Frontal cortex (tissue), 4 donors: ENCODE results near the gene VPS13D. TPM values are rescaled to one million over a fixed set of nuclear protein-coding genes. Genes with fewer than 3 reads are reported as not detected.

Source experiments
- DNase-seq, 2 donors: peaks; one replicate each; pipeline ENCODE4 v3.0.0; 2012; ENCODE audit warnings: low spot score in 2 of 2
- FAIRE-seq: peaks from 2 replicates; lab custom pipeline; 2012; peaks lifted over from hg19 to GRCh38; lab: Jason Lieb, UNC
- total RNA-seq: library from RNA; depleted of rRNA; stranded (reverse); fragments of >200 nt; gene quantifications from one replicate; pipeline ENCODE4 v1.2.3, GENCODE V29; 2014
- donor health status: control.
- donor health status: control.
- donor health status: control.

The VPS13D gene
- total RNA-seq, 1 donor from 2014 or later: 34.6 TPM

DNA sequence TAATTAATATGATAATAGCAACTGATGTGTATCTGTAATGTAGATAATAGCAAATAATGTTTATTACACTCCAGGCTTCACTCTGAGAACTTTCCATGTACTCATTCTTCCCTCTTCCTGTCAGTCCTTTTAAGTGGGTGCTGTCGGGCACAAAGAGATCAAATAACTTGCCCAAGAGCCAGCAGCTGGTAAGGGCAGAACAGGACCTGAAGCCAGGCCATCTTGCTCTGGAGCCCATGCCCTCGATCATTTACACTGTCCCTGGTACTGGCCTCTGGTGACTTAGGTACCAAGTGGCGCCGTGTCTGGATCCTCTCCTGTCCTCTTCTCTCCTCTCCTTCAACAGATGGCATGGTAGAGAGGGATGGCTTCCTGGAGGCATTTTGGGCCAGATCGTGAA is 97.2 kb downstream of the VPS13D start:
- no peak for DNase-seq
- FAIRE-seq: no peak

DNA sequence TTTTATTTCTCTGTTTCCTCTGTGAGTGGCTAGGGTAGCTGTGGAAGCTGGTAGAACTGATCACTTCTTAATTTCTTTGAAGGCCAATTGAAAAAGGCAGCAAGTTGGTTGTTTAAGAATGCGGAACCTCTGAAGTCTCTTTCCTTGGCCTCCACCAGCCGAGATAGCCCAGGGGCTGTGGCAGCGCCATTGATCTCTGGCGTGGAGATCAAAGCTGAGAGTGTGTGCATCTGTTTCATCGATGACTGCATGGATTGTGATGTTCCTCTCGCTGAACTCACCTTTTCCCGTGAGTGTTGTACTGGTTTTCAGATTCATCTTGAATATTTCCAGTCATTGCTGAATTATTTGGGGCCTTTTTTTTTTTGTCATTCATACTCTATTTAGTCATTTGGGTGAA is 97.7 kb downstream of the VPS13D start:
- FAIRE-seq (no peak), DNase-seq (no peak)

DNA sequence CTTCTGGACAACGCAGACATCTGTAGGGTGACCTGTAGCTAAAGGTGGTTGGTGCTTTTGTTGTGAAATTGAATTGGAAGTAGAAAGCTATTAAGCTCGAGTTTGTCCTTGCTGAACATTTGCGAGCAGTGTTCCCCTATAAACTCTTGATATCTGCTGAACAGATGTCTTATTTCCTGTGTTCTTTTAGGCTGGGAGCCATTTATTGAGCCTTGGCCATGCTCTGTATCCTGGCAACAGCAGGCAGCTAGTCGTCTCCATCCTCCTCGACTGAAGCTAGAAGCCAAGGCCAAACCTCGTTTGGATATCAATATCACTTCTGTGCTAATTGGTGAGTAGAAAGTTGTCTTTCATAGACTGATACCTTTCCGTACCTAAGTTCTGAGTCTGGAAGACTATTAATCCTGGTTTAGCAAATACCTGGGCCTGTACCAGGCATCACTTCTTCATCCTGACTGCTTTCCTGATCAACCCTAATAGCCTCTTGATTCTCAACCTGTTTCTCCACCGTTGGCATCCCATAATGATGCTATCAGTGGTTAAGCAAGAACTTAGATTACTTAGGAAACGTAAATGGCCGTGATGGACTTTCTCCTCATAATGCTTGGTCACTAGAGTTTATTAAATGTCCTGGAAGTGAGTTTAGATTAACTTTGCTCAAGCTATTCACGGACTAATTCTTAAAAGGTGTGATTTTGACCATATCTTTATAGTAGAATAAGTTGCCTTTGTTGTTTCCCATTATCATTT is 103.4 kb downstream of the VPS13D start:
- no peak for FAIRE-seq

DNA sequence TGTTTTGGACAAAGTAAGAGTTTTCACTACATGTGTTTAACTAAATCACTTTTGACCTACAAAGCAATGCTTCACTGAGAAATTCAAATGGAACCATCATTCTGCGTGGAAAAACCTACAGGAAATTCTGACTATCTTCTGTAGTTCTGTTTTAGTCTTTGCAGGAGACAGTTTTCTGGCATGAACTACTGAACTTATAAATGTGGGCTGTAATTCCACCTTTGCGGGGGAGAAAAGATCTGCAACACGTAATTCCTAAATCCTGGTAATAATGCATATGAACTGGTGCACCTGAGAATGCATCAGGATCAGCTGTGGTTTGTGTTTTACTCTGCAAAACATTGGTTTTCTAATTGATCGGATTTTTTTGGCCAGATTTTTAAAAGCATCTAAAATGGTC is 106.0 kb downstream of the VPS13D start:
- DNase-seq (no peak), FAIRE-seq (no peak)

More for the DNA sequence above, 103.4 kb downstream of the VPS13D start:
- no peak for DNase-seq

DNA sequence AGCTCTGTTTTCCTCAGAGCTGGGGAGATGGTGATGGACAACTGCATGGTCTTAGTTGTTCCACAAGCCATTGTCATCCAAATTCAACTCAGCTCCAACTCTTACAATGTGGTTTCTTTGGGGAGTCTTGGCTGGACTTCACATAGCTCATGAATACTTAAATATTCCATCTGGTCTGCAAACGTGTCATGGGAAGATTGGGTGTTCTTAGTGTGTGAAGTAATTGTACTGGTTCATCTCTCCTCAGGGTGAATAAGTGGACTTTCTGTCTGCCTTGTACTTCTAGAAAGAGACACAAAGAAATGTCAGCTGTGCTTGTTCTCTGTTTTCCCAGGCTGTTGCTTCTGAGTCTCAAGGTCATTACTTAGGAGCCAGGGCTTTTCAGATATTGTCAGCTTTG is 106.6 kb downstream of the VPS13D start:
- FAIRE-seq (no peak), DNase-seq (no peak)

DNA sequence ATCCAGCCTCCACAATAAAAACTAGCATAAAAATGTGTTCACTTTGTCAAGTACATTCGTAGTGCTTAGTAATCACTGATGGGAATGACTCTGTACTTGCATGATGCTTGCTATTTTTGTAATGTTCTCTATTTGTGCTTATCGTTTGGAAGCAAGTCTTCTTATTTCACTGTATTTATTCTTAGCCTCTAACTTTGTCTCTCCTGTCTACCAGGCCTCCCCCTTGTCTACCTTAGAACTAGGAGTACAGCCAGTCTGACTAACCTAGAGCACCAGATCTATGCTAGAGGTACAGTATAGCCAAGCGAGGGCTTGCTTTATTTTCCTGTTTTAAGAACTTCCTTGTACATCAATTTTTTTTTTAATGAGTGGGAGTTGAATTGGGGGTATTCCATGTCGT is 108.2 kb downstream of the VPS13D start:
- DNase-seq (peak in 1 of 2 donors; percentile 18), FAIRE-seq (no peak)

DNA sequence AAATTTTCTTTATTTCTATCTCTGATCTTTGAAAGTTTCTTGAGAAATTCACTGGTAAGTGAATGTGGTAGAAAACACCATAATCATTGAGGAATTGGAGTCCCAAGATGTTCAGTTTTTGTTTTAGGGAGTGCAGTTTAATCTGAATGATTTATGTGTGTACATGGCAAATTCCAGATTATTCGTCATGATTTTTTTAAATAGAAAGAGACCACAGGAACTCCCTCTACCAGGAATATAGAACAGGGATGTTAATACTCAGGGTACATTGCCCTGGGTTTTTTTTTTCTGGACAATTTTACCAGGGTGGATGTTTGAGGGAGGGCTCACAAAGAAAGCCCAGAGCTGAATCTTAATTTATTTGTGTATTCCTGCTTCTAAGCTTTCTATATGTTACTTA is 109.0 kb downstream of the VPS13D start:
- no peak for FAIRE-seq
- no peak for DNase-seq

DNA sequence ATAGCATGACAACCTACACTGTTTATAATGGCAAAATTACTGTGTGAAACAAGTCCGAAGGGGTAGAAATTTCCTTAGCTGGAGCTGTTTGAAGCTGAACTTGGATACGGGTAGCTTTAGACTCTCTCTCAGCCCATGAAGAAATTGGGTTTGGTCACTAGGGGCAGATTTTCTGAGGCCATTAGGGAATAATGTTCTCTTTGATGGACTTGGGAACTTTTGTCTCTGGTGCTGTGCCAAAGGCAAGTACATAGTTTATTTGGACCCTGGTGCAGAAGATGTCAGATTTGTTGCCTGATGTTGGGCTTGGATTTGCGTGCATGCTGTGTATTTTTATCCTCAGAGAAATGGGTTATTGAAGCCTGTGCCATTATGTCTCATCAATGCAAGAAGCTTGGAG is 109.6 kb downstream of the VPS13D start:
- FAIRE-seq: no peak
- DNase-seq: no peak

DNA sequence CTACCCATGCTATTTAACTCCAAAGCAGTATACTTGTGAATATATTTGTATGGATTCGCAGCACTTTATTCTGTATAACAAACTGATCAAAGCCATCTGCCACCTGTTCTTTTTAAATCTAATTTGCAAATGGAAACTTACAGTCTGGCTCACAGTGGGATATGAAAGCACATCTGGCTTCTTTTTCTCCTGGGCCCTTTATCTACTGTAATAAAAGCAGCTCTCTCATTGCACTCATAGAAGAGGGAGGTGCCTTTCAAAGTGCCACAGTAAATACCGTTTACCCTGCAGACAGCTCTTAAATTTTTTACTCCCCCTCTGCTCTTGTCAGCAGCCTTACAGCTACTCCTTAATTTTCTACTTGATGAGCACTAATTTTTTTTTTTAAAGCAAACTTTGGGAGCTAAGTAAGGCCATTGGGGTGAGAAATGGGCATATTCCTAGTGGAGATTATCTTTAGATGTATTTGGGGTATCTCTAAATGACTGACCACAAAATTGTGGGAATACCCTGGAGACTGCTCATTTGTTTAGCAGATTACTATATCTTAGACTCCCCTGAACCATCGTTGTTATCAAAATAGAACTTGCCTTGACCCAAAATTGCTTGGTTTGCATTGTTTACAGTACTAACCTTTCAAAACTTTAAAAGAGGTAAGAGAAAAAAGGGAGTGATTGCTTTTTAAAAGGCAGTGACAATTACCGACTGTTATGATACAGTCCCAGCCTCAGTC is 110.1 kb downstream of the VPS13D start:
- no peak for FAIRE-seq
- DNase-seq: no peak

DNA sequence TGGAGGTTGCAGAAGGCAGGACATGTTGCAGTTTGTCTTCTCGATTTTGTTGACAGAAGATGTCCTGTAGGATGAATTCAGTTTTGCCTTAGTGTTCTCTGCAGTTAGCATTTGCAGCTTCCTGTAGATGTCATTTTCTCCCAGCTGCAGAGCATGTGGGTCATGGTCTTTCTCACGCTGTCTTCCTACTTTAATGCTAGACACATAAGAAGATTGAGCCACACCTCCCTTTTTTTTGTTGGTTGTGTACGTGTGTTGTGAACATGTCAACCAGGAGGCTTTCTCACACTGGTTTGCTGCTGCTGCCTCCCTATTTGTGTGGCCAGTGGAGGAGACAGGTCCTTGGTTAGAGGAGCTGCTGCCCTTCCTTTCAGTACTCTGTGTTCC is 110.7 kb downstream of the VPS13D start:
- DNase-seq: no peak
- FAIRE-seq: no peak

DNA sequence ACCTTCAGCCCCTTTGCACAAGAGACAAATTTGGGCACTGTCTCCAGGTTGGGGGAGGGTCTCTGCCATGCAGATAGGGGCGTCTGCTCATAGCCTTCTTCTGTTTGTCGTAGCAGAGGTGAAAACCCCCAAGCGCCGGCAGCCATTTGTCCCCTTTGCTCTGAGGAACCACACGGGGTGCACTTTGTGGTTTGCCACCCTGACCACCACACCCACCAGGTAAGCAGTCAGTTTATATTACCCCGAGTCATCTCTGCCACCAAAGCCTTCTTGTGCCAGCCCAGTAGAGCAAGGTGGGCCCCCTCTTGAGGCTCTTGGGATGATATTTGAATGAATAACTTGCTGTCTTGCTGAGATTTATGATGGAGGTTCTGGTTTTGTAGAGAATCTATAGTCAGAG is 111.8 kb downstream of the VPS13D start:
- FAIRE-seq (no peak), DNase-seq (no peak)

DNA sequence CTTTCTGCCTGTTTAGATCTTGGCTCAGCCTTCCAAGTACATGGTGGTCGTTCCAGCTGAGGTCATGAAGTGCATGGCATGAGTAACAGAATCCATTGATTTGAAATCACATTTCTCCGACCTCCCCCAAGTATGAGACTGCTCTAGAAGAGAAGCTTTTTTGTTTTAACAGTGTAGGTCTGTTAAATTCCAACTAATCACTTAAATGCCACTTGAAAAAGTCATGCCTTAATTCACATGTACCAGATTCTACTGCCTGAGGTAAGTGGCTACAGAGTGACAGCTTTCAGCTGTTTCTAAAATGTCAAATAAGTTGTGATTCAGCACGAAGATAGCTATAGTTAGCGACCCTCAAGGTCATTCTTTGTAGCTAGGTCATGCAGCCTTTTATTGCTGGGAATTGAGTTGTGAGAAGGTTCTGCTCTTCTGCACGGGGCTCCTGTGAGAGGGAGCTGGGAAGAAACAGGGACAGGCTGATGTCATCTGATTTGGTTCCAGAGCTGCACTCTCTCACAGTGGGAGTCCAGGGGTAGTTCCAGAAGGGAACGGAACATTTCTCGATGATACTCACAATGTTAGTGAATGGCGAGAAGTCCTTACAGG is 112.7 kb downstream of the VPS13D start:
- FAIRE-seq: no peak
- DNase-seq: no peak

DNA sequence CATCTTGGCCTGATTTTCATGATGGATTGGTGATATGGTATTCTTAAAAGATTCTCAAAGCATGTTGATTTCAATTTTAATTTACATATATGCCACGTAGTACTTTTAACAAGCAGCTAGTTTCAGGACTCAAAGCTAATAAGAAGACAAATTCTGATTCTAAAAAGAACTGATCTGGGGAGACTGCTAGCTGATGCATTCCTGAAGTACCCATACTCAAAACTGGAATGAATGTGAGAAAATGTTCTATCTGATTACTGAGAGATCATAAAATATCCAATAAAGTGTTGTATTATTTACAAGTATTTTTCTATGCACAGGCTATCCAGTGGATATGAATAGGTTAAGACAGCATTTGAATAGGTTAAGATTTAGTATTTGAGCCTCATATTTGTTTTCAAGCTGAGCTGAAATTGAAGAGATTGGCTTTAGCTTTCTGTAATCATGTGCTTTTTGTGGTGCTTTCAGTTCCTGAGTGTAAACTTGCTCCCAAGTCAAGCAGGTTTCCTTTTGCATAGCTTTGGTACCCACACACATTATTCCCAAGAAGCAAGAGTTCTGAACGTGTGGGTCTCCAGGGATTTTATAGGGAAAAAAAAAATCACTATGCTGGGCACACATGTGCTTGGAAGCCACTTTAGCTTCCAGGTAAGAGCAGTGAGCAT is 114.1 kb downstream of the VPS13D start:
- no peak for DNase-seq
- FAIRE-seq: no peak

DNA sequence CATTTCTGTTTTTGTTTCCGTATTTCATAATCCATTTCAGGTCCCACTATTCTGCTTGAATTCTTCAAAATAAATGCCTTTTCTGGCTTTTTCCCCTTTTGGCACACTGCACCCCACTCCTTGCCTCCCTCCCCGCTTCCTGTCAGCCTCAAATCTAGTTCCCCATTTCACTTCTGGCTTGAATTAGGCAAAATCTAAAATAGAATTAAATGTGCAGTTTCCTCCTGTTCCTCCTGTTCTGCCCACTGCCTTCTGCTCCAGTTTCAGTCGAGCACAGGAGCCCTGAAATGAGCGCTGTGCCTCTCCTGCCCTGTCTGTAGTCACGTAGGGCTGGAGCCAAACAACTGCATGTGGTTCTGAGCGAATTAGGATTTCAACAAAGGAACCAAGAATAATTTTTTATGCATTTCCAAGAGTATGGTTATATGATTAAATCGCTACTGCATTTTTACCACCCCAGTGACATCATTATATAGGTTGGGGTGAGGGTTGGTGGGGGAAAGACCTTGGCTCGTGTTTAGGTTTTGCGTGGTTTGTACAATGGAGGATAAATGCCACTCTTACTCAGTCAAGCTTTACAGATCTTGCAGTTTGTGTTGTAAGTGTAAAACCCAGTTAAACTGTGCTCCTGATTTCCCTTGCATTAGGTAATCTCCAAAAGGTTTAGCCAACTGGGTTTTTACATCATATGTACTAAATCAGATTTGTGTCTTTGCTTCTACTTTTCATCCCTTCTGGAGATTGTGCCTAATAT is 114.9 kb downstream of the VPS13D start:
- FAIRE-seq: no peak
- no peak for DNase-seq

DNA sequence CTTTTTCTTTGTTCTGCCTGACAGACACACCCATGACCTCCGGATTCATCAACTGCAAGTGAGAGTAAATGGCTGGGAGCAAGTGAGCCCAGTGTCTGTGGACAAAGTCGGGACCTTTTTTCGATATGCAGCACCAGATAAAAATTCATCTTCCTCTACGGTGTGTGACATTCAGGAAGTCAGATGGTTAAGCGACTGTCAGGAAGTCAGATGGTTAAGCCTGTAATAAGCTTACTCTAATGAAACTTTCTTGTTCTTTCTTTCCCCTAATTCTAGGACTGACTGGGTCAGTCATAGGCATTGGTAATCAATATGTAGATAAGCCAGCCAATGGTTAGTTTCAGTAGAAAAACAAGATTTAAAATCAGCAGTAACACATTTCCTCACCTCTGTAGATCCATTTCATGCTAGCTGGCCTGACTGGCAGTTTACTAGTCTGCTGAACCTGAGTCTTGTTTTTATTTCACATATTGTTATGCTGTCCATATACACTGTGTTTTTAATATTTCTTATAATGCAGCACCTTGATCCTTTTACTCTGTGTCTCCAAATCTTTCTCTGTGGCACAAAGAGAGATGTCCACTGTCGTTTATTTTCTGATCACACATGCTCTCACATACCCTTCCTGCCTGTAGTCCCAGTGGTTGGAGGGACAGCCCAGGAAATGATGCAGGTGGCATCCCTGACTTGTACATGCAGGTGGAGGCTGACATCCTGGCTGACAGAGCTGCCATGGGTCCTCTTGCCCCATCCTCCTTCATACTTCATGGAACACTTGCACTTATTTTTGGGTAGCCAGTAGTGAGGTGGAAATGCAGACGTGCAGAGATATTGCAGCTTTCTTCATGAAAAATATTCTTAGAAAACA is 115.8 kb downstream of the VPS13D start:
- FAIRE-seq: no peak

DNA sequence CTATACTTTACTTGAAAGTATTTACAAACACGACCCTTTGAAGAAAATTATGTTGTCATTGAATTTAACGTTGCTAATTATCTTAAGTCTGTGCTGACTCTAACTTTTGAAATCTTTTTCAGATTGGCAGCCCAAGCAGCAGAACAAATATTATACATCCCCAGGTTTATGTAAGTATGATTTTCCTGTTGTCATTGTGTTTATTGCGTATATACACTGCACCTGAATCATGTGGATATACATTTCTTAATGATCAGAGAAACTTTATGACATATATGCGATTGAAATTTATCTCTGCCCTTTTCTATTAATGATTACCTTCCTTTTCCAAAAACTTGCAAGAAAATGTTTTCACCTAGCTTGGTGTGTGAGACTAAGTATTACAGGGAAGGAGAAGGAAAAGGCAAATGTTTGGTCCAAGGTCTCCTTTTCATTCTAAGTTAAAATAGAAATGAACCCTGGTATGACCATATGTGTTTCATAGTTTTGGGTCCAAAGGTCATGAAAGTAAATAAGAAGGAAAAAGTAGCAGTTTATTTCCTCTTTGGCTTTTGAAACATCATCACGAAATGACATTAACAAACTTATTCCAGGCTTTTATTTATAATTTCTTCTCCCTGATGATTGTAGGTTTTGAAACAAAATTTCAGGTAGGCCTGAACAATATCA is 116.8 kb downstream of the VPS13D start:
- no peak for DNase-seq
- no peak for FAIRE-seq

More for the DNA sequence above, 115.8 kb downstream of the VPS13D start:
- DNase-seq: no peak

DNA sequence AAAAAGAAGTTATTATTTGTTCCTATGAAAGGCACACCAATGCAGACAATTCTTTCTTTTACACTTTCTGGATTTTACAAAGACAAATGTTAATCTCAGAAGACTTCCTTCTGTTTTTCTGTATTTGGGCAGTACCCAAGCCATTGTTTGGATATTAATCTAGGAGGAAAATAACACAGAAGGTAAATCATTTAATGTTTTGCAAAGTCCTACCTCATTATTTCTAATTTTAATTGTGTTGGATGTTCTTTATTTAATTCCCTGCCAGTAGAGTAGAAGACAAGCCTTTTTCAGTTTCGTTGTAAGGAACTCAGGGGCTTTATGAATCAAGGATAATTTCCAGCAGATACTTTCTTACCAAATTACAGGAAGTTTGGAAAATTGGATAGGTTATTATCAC is 118.3 kb downstream of the VPS13D start:
- no peak for FAIRE-seq
- DNase-seq: no peak

DNA sequence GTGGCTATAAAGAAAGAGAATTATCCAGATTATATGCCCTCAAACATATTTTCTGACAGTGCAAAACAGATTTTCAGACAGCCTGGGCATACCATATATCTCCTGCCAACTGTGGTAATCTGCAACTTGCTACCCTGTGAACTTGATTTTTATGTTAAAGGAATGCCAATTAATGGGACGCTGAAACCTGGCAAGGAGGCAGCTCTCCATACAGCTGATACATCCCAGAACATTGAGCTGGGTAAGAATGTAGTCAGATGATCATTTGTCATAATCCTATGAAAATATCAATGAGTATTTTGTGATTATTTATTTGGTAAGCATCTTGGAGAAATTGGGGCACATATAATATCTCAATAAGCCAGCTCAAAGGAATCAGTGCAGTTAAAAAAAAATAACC is 124.2 kb downstream of the VPS13D start:
- DNase-seq (no peak), FAIRE-seq (no peak)
